GM23338 (cell line): ENCODE data around the gene IDE. TPM values are rescaled to one million over a fixed set of nuclear protein-coding genes. Genes with fewer than 3 reads are reported as not detected.

Experiments used
- ATAC-seq: fragments of 200-7000 bp; cut with Tn5 transposase; 3 replicates; pipeline ENCODE4 v1.9.1; 2020
- DNase-seq: peaks from one replicate; pipeline ENCODE4 v3.0.0-alpha.2; 2015; ENCODE audit warnings: low spot score
- H2AFZ ChIP-seq: fragments of 200-600 bp; sonication (generic); 2 replicates; pipeline ENCODE4 v1.8.0; 2016; ENCODE audit warnings: antibody characterized with exemption, mild to moderate bottlenecking, moderate library complexity
- H3F3A ChIP-seq: fragments of 200-600 bp; sonication (generic); replicated peaks from 2 replicates; pipeline ENCODE4 v1.8.0; 2017; ENCODE audit warnings: antibody characterized with exemption, mixed run types, low read depth
- H3K27ac ChIP-seq: fragments of 200-600 bp; sonication (generic); 2 replicates; pipeline ENCODE4 v1.6.1; 2016; ENCODE audit warnings: low read depth
- H3K27me3 ChIP-seq: fragments of 200-600 bp; sonication (generic); 2 replicates; pipeline ENCODE4 v1.8.0; 2016; ENCODE audit warnings: mild to moderate bottlenecking, mixed run types, moderate library complexity; ENCODE audit not compliant: insufficient read depth
- H3K36me3 ChIP-seq: fragments of 200-600 bp; sonication (generic); 2 replicates; pipeline ENCODE4 v1.8.0; 2016; ENCODE audit warnings: mild to moderate bottlenecking; ENCODE audit not compliant: insufficient read depth
- H3K4me1 ChIP-seq: fragments of 200-600 bp; sonication (generic); 2 replicates; pipeline ENCODE4 v1.8.0; 2016; ENCODE audit warnings: mild to moderate bottlenecking, moderate library complexity; ENCODE audit not compliant: insufficient read depth
- H3K4me2 ChIP-seq: fragments of 200-600 bp; sonication (generic); 2 replicates; pipeline ENCODE4 v1.7.1; 2017; ENCODE audit warnings: mixed run types
- H3K4me3 ChIP-seq: fragments of 200-600 bp; sonication (generic); 2 replicates; pipeline ENCODE4 v1.6.1; 2016; ENCODE audit warnings: mixed run types
- H3K79me2 ChIP-seq: fragments of 200-600 bp; sonication (generic); replicated peaks from 2 replicates; pipeline ENCODE4 v1.8.0; 2017; ENCODE audit warnings: mild to moderate bottlenecking; ENCODE audit not compliant: insufficient read depth
- H3K9me2 ChIP-seq: fragments of 200-600 bp; sonication (generic); 2 replicates; pipeline ENCODE4 v1.8.0; 2017; ENCODE audit not compliant: insufficient read depth
- H4K20me1 ChIP-seq: fragments of 200-600 bp; sonication (generic); replicated peaks from 2 replicates; pipeline ENCODE4 v1.8.0; 2017; ENCODE audit warnings: mild to moderate bottlenecking; ENCODE audit not compliant: insufficient read depth
- H3K27ac Mint-ChIP-seq: 2 replicates; pipeline ENCODE4 v1.8.0; 2020; ENCODE audit warnings: inconsistent platforms, mild to moderate bottlenecking, moderate library complexity, mixed read lengths
- H3K27me3 Mint-ChIP-seq: 3 replicates; pipeline ENCODE4 v1.8.0; 2022; ENCODE audit warnings: low read depth, mild to moderate bottlenecking, moderate library complexity, mixed read lengths, inconsistent platforms; ENCODE audit not compliant: insufficient read depth, poor library complexity
- H3K36me3 Mint-ChIP-seq: 3 replicates; pipeline ENCODE4 v1.8.0; 2021; ENCODE audit warnings: low read depth, mild to moderate bottlenecking, inconsistent platforms, moderate library complexity, mixed read lengths
- H3K4me1 Mint-ChIP-seq: 3 replicates; pipeline ENCODE4 v1.8.0; 2020; ENCODE audit warnings: mild to moderate bottlenecking, inconsistent platforms, mixed read lengths
- H3K4me3 Mint-ChIP-seq: 3 replicates; pipeline ENCODE4 v1.8.0; 2021; ENCODE audit warnings: moderate library complexity, mild to moderate bottlenecking, inconsistent platforms, mixed read lengths
- H3K9me3 Mint-ChIP-seq: 3 replicates; pipeline ENCODE4 v1.8.0; 2020; ENCODE audit warnings: moderate library complexity, mild to moderate bottlenecking, inconsistent platforms, mixed read lengths
- CREB1 ChIP-seq: fragments of 250-450 bp; sonication (Bioruptor Pico); IDR thresholded peaks from 2 replicates; pipeline ENCODE4 v1.5.0; 2020; ENCODE audit warnings: low read depth, mild to moderate bottlenecking, moderate library complexity
- EZH2phosphoT487 ChIP-seq: fragments of 200-600 bp; sonication (generic); IDR thresholded peaks from one replicate; pipeline ENCODE4 v1.8.1; 2018; ENCODE audit warnings: antibody characterized with exemption; ENCODE audit not compliant: unreplicated experiment
- JUNB ChIP-seq: IDR thresholded peaks from one replicate; pipeline ENCODE4 v1.6.1; 2016; ENCODE audit warnings: antibody characterized with exemption; ENCODE audit not compliant: unreplicated experiment
- NANOG ChIP-seq: IDR thresholded peaks from 2 replicates; pipeline ENCODE4 v1.6.1; 2016; ENCODE audit warnings: antibody characterized with exemption, borderline replicate concordance
- POLR2AphosphoS5 ChIP-seq: IDR thresholded peaks from 2 replicates; pipeline ENCODE4 v1.6.1; 2016; ENCODE audit warnings: antibody characterized with exemption, low read depth
- STAT1 ChIP-seq: IDR thresholded peaks from one replicate; pipeline ENCODE4 v1.6.1; 2016; ENCODE audit warnings: antibody characterized with exemption; ENCODE audit not compliant: unreplicated experiment
- polyA plus RNA-seq: library from polyadenylated mRNA; unstranded; fragments of >200 nt; fragmentation: Nextera tagmentation; extraction: Ambion mirVana; gene quantifications from 2 replicates; pipeline ENCODE4 v1.2.1, GENCODE V29; 2016
- total RNA-seq: library from RNA; depleted of rRNA; stranded (reverse); fragments of >200 nt; shearing (Covaris generic); gene quantifications from 2 replicates; pipeline ENCODE4 v1.2.3, GENCODE V29; 2014
- TF ChIP-seq, protein P1 (sequence below), 2 experiments: fragments of 200-600 bp in 1 of 2; sonication (generic) in 1 of 2; conservative IDR thresholded peaks; 2 replicates each; pipeline versions ENCODE4 v1.5.1 to v1.6.1; 2016 to 2017; ENCODE audit warnings: antibody characterized with exemption in 2 of 2, low read depth in 2 of 2, mild to moderate bottlenecking in 2 of 2, moderate library complexity in 1 of 2
- TF ChIP-seq, protein P2 (sequence below): IDR thresholded peaks from one replicate; pipeline ENCODE4 v1.6.1; 2018; ENCODE audit warnings: antibody characterized with exemption; ENCODE audit not compliant: unreplicated experiment
- TF ChIP-seq, protein P3 (sequence below): IDR thresholded peaks from 2 replicates; pipeline ENCODE4 v1.6.1; 2016; ENCODE audit warnings: antibody characterized with exemption
- TF ChIP-seq, protein P4 (sequence below): fragments of 250-450 bp; sonication (Bioruptor Pico); IDR thresholded peaks from 2 replicates; pipeline ENCODE4 v1.5.0; 2020; ENCODE audit warnings: mild to moderate bottlenecking, moderate library complexity

The IDE gene
- total and polyA plus RNA-seq, 2 experiments from 2014 or later = 12.9 to 36.3 TPM

DNA sequence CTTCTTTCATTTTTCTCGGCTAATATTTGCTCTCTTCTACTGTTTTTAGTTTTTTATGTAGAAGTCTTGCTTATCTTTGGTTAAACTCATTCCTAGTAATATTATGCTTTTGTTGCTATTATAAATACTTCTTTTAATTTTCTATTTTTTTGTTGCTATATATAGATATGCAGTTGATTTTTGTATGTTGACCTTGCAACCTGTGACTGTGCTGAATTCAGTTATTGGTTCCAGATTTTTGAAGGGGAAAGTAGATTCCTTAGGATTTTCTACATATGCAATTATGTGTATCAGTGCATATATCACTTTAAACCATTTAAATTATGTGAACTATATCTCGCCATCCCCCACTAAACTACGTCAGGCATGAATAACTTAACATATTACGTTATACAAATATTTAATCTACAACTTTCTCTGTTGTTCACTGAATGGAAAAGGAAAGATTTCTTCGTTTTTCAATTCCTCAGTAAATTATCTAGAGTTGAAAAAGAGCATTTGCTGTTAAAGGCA, 71.5 kb downstream of the IDE start:
- Mint-ChIP-seq H3K4me1 (no peaks in the 10 kb centered on the region), H3K27me3 (peaks cover 1% of the 10 kb centered on the region), H3K36me3 (peaks cover 35% of the 10 kb centered on the region; the same call in 2 of the 3 replicates), H3K4me3 (no peak overlapping the region), H3K9me3 (no peaks in the 10 kb centered on the region), H3K27ac (no peak overlapping the region)
- H3F3A ChIP-seq = no peaks in the 10 kb centered on the region
- no peak overlapping the region for H3K27ac ChIP-seq
- peaks cover 9% of the 10 kb centered on the region; the same call in 1 of the 2 replicates for H3K36me3 ChIP-seq
- no peak overlapping the region for H3K4me3 ChIP-seq
- H3K79me2 ChIP-seq = no peaks in the 10 kb centered on the region
- H3K27me3 ChIP-seq = no peaks in the 10 kb centered on the region
- no peaks in the 10 kb centered on the region for H4K20me1 ChIP-seq
- no peaks in the 10 kb centered on the region for H3K4me1 ChIP-seq
- no peak overlapping the region for H3K4me2 ChIP-seq
- ATAC-seq (no peak), DNase-seq (no peak)
- H3K9me2 ChIP-seq = no peaks in the 10 kb centered on the region
- H2AFZ ChIP-seq = no peak overlapping the region
- TF ChIP-seq POLR2AphosphoS5 (no peak), JUNB (no peak), STAT1 (no peak), CREB1 (CRISPR knock-in tag) (no peak), EZH2phosphoT487 (no peak), NANOG (no peak)
- TF ChIP-seq, protein P1, sequence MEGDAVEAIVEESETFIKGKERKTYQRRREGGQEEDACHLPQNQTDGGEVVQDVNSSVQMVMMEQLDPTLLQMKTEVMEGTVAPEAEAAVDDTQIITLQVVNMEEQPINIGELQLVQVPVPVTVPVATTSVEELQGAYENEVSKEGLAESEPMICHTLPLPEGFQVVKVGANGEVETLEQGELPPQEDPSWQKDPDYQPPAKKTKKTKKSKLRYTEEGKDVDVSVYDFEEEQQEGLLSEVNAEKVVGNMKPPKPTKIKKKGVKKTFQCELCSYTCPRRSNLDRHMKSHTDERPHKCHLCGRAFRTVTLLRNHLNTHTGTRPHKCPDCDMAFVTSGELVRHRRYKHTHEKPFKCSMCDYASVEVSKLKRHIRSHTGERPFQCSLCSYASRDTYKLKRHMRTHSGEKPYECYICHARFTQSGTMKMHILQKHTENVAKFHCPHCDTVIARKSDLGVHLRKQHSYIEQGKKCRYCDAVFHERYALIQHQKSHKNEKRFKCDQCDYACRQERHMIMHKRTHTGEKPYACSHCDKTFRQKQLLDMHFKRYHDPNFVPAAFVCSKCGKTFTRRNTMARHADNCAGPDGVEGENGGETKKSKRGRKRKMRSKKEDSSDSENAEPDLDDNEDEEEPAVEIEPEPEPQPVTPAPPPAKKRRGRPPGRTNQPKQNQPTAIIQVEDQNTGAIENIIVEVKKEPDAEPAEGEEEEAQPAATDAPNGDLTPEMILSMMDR (conservative IDR thresholded peaks at IDR 0.05; ENCODE audit: low read depth in 2 of 2) = no peak
- TF ChIP-seq, protein P2, sequence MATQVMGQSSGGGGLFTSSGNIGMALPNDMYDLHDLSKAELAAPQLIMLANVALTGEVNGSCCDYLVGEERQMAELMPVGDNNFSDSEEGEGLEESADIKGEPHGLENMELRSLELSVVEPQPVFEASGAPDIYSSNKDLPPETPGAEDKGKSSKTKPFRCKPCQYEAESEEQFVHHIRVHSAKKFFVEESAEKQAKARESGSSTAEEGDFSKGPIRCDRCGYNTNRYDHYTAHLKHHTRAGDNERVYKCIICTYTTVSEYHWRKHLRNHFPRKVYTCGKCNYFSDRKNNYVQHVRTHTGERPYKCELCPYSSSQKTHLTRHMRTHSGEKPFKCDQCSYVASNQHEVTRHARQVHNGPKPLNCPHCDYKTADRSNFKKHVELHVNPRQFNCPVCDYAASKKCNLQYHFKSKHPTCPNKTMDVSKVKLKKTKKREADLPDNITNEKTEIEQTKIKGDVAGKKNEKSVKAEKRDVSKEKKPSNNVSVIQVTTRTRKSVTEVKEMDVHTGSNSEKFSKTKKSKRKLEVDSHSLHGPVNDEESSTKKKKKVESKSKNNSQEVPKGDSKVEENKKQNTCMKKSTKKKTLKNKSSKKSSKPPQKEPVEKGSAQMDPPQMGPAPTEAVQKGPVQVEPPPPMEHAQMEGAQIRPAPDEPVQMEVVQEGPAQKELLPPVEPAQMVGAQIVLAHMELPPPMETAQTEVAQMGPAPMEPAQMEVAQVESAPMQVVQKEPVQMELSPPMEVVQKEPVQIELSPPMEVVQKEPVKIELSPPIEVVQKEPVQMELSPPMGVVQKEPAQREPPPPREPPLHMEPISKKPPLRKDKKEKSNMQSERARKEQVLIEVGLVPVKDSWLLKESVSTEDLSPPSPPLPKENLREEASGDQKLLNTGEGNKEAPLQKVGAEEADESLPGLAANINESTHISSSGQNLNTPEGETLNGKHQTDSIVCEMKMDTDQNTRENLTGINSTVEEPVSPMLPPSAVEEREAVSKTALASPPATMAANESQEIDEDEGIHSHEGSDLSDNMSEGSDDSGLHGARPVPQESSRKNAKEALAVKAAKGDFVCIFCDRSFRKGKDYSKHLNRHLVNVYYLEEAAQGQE = no peak
- TF ChIP-seq, protein P3, sequence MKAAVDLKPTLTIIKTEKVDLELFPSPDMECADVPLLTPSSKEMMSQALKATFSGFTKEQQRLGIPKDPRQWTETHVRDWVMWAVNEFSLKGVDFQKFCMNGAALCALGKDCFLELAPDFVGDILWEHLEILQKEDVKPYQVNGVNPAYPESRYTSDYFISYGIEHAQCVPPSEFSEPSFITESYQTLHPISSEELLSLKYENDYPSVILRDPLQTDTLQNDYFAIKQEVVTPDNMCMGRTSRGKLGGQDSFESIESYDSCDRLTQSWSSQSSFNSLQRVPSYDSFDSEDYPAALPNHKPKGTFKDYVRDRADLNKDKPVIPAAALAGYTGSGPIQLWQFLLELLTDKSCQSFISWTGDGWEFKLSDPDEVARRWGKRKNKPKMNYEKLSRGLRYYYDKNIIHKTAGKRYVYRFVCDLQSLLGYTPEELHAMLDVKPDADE = no peak
- TF ChIP-seq, protein P4, sequence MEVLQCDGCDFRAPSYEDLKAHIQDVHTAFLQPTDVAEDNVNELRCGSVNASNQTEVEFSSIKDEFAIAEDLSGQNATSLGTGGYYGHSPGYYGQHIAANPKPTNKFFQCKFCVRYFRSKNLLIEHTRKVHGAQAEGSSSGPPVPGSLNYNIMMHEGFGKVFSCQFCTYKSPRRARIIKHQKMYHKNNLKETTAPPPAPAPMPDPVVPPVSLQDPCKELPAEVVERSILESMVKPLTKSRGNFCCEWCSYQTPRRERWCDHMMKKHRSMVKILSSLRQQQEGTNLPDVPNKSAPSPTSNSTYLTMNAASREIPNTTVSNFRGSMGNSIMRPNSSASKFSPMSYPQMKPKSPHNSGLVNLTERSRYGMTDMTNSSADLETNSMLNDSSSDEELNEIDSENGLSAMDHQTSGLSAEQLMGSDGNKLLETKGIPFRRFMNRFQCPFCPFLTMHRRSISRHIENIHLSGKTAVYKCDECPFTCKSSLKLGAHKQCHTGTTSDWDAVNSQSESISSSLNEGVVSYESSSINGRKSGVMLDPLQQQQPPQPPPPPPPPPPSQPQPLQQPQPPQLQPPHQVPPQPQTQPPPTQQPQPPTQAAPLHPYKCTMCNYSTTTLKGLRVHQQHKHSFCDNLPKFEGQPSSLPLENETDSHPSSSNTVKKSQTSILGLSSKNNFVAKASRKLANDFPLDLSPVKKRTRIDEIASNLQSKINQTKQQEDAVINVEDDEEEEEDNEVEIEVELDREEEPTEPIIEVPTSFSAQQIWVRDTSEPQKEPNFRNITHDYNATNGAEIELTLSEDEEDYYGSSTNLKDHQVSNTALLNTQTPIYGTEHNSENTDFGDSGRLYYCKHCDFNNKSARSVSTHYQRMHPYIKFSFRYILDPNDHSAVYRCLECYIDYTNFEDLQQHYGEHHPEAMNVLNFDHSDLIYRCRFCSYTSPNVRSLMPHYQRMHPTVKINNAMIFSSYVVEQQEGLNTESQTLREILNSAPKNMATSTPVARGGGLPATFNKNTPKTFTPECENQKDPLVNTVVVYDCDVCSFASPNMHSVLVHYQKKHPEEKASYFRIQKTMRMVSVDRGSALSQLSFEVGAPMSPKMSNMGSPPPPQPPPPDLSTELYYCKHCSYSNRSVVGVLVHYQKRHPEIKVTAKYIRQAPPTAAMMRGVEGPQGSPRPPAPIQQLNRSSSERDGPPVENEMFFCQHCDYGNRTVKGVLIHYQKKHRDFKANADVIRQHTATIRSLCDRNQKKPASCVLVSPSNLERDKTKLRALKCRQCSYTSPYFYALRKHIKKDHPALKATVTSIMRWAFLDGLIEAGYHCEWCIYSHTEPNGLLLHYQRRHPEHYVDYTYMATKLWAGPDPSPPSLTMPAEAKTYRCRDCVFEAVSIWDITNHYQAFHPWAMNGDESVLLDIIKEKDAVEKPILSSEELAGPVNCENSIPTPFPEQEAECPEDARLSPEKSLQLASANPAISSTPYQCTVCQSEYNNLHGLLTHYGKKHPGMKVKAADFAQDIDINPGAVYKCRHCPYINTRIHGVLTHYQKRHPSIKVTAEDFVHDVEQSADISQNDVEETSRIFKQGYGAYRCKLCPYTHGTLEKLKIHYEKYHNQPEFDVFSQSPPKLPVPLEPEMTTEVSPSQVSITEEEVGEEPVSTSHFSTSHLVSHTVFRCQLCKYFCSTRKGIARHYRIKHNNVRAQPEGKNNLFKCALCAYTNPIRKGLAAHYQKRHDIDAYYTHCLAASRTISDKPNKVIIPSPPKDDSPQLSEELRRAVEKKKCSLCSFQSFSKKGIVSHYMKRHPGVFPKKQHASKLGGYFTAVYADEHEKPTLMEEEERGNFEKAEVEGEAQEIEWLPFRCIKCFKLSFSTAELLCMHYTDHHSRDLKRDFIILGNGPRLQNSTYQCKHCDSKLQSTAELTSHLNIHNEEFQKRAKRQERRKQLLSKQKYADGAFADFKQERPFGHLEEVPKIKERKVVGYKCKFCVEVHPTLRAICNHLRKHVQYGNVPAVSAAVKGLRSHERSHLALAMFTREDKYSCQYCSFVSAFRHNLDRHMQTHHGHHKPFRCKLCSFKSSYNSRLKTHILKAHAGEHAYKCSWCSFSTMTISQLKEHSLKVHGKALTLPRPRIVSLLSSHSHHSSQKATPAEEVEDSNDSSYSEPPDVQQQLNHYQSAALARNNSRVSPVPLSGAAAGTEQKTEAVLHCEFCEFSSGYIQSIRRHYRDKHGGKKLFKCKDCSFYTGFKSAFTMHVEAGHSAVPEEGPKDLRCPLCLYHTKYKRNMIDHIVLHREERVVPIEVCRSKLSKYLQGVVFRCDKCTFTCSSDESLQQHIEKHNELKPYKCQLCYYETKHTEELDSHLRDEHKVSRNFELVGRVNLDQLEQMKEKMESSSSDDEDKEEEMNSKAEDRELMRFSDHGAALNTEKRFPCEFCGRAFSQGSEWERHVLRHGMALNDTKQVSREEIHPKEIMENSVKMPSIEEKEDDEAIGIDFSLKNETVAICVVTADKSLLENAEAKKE (CRISPR knock-in tag) = no peak
